NCI-H2196 (cell line): ENCODE results near the gene CGB7.
"Not testable (repeated sequence)": the region's sequence is repeated elsewhere in the genome, so short reads cannot be mapped to it uniquely, and the experiment has no call there.

Experiments
- DNase-seq: peaks from one replicate; lab custom pipeline; 2025; ENCODE audit not compliant: unreplicated experiment; lab: John Stamatoyannopoulos, UW

Gene CGB7

DNA sequence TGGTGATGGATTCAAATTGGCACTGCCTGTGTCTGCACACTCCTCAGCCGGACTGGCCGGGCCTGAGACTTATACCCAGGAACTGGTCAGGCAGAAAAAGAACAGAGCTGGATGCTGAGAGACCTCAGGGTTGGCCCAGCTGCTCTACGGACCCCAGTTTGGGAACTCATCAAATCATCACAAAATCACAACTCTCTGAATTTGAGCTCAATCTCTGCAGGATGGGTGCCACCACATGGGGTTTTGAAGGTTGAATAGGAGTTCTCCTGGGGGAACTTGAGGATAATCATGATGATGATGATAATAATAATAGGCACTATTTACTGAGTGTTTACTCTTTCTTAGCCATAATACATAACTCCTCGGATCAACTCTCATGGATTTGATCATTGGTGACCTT, 14.9 kb downstream of the CGB7 start:
- not testable (repeated sequence) for DNase-seq

- DNase-seq = no peak
Measured at GRCh38 chr19:49042177-49042576, 15.4 kb downstream of the CGB7 start.

DNA sequence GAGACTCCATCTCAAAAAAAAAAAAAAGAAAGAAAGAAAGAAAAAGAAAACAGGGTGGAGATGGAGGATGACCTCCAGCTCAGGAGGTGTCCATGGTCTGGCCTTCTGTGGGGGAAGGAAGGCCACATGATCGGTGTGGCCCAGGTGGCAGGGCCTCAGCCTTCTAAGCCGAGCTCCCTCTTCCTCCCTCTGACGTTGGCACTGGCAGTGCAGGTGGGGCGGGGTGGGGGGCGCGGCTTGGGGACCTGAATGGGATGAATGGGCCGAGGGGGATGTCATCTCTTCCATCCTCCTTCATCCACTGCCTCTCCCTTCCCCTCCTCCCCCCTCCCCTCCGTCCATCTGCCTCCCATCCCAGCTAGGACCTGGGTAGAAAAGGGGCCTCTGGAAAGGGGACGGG, 17.8 kb downstream of the CGB7 start:
- not testable (repeated sequence) for DNase-seq

- not testable (repeated sequence) for DNase-seq
Measured at GRCh38 chr19:49038557-49039276, 18.8 kb downstream of the CGB7 start.

DNA sequence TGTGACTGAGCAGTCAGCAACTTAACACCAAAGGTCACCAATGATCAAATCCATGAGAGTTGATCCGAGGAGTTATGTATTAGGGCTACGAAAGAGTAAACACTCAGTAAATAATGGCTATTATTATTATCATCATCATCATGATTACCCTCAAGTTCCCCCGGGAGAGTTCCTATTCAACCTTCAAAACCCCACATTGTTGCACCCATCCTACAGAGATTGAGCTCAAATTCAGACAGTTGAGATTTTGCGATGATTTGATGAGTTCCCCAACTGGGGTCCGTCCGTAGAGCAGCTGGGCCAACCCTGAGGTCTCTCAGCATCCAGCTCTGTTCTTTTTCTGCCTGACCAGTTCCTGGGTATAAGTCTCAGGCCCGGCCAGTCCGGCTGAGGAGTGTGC, 19.4 kb downstream of the CGB7 start:
- not testable (repeated sequence) for DNase-seq

DNA sequence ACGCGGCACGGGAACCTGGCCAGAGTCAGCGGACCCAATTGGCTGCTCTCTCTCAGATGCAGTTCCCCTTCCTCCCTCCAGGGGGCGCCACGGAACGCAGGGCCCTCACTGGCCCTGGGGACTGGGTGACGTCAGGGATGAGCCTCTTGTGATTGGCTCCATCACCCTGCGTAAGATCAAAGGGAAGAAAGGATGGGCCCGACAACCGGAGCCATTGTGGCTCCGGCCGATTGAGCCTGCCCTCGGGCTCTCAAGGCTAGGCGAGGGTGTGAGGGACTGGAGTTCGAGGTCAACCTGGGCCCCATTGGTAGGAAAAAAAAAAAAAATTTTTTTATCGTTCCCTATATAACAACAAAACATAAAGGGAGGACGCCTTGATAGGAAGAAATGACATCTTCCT, 20.7 kb downstream of the CGB7 start, which contains the start of gene CGB1:
Gene CGB1 (minus strand): TSS at position 81 of the 400 bp plus-strand sequence. CDS start 184 bp downstream, outside the sequence.
- DNase-seq = peak; percentile 18

- DNase-seq = peak; percentile 3
Measured at GRCh38 chr19:49031642-49032301, 25.8 kb downstream of the CGB7 start, which contains the start of gene CGB2. CGB2 (plus strand) TSS chr19:49031890; CDS start chr19:49032096, 206 bp downstream.

DNA sequence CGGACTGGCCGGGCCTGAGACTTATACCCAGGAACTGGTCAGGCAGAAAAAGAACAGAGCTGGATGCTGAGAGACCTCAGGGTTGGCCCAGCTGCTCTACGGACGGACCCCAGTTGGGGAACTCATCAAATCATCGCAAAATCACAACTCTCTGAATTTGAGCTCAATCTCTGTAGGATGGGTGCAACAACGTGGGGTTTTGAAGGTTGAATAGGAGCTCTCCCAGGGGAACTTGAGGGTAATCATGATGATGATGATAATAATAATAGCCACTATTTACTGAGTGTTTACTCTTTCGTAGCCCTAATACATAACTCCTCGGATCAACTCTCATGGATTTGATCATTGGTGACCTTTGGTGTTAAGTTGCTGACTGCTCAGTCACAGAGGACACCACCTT, 27.2 kb downstream of the CGB7 start:
- DNase-seq = not testable (repeated sequence)

- DNase-seq = not testable (repeated sequence)
Measured at GRCh38 chr19:49029749-49030148, 27.8 kb downstream of the CGB7 start.

- not testable (repeated sequence) for DNase-seq
Measured at GRCh38 chr19:49028686-49029085, 28.9 kb downstream of the CGB7 start.

GRCh38 chr19:49025599-49025998, 31.9 kb downstream of the CGB7 start:
- not testable (repeated sequence) for DNase-seq

DNA sequence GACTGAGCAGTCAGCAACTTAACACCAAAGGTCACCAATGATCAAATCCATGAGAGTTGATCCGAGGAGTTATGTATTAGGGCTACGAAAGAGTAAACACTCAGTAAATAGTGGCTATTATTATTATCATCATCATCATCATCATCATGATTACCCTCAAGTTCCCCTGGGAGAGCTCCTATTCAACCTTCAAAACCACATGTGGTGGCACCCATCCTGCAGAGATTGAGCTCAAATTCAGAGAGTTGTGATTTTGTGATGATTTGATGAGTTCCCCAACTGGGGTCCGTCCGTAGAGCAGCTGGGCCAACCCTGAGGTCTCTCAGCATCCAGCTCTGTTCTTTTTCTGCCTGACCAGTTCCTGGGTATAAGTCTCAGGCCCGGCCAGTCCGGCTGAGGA, 32.5 kb downstream of the CGB7 start:
- not testable (repeated sequence) for DNase-seq

- not testable (repeated sequence) for DNase-seq
Measured at GRCh38 chr19:49024233-49024632, 33.3 kb downstream of the CGB7 start, which contains the start of gene CGB3. CGB3 (minus strand) TSS chr19:49024333; CDS start chr19:49023971, 362 bp downstream.

DNA sequence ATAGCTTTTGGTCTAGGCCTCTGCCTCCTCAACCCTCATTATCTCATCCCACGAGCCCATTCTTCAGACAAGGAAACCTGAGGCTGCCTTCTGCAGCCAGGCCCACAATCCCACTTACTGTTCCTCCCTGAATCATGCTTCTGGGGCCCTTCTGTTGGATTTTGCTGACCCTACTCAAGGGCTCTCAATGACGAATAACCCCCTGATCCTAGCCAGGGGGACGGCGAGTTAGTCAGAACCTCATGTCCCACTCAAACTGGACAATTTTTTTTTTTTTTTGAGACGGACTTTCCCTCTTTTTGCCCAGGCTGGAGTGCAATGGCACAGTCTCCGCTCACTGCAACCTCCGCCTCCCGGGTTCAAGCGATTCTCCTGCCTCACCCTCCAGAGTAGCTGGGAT, 35.4 kb downstream of the CGB7 start:
- DNase-seq = no peak

DNA sequence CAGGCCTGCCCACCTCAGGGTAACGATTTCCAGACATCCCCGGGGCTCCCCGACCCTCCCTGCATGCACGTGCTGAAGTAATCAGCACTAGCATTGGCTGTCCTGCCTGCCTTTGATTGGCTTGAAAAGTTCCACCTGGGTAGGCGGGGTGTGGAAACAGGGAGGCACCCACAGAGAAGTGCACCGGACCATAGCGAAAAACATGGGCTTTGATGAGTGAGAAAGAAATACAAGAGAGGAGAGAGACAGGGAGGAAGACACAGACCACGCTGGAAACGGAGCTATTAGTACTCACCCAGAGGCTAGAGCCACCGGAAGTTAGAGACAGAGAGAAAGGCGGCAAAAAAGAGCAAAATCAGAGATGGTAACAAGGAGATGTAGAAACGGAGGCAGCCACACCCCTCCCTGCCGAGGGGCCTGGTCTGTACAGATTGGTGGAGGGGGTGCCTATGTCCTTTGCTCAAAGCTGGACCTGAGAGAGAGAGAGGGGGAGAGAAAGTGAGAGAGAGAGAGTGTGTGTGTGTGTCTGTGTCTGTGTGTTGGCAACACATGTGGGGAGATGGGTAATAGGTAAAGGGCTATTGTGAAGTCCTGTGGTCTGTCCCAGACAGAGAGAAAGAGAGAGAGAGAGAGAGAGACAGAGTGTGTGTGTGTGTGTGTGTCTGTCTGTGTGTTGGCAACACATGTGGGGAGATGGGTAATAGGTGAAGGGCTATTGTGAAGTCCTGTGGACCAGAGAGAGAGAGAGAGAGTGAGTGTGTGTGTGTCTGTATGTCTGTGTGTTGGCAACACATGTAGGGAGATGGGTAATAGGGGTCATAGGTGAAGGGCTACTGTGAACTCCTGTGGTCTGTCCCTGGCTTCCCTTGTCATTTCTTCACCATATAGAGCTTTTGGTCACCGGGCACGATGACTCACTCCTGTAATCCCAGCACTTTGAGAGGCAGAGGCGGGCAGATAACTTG, 36.3 kb downstream of the CGB7 start:
- DNase-seq = no peak

DNA sequence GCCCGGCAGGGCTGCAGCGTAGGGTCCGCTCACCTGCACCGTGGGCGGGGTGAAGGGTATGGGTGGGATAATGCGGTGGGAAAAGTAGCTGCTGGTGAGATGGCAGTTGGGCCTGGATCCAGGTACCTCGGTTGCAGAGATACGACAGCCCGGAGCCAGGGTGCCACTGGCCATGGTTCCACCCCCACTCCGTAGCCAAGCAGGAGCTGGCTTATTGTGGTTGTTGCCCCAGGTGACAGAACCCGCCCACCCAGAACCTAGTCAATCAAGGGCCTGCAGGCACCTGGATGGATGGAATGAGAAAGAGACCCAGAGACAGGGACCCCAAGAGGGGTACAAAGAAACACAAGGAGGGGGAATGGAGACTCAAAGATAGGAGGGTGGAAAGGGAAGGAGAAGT, 37.2 kb downstream of the CGB7 start:
- DNase-seq = no peak

DNA sequence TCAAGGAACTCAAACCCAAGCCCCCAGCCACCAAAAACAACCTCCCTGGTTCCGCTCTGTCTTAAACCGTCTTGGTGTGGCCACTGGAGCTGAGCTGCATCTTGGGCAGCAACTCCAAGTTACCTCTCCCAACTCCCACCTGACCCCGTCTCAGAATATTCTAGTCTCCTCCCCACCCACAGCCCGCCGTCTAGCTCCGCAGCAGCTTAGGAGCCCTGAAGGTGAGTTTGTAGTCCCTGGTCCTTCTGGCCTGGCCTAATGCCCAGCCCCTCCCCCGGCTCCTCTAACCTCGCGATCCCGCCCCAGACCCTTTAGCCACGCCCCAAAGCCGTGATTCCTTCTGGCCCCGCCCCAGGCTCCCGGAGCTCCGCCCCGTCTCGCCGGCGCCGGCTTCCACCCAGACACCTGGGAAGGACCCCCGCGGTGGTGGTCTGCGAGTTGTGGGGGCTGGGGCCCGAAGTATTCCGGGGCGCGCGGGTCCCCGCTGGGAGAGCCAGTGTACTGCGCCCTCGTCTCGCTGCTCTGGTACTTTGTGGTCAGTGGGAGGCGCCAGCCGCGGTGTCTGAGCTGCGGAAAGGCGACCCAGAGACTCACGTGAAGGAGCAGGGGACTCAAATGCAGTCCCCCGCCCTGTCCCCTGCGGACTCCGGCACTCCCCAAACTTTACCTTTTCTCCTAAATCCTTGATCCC, 38.2 kb downstream of the CGB7 start:
- DNase-seq = peak; percentile 82

DNA sequence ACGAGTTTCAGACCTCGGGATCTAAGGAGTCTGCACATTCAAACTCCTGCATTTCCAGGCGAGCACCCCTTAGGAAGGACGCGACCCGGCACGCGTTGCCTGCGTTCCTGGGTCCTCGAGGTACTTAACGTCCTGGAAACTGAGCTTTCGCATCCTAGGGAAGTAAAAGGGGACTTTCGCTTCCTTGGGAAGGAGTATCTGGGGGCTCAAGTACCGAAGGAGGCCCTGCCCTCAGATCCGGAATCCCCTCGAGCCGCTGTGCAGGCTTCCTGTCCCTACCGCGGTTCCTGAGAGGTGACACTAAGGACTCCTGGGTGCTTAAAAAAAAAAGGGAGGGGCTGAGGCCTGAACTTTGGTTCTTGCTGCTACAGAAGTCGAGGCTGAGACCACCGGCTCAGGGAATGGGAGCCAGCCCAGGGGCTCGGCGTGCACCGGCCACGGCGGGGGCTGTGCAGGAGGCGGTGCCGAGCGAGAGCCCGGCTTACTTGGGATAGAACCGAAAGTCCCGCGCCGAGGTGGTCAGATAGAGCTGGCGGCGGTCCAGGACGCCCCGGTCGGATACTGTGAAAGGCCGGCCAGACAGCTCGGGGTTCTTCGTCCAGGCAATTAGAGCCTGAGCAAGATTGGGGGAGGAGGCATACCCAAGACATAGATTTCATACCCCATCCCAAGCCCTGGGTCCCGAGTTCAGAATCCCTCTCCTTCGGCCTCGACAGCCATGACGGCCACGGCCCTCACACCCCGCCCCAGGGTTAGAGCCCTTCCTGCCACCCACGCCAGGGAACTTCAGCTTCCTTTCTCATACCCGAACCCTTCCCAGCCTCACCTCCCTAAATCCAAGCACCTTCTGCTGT, 38.9 kb downstream of the CGB7 start:
- not testable (repeated sequence) for DNase-seq

DNA sequence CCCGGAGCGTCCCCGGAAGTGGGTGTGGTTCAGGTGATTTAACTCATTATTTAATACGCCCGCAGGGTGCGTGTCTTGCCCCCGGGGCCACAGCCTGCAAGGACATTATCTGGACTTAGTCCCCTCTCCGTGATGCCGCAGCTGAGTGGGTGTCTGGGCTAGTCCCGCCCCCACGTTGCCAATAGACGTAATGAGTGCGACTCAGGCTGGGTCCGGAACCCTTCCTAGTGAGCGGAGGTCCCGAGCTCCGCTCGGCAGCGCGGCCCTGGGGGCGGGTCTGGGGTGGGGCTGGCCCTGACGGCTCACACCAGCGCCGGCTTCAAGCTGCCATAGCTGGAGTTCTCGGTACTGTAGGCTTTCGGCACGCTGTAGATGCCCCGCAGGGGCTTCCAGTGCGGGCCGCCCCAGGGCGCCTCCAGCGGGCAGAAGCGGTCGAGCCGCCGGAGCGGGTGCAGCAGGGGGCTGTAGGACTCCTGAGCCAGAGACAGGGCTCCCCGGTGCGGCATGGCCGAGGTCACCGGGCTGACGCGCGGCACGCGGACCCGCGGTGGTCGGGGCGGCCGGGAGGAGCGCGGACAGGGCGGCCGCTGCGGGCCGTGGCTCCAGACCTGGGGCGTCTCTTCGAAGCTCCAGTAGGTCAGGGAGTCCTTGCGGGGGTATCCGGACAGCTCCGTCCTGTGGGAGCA, 39.7 kb downstream of the CGB7 start:
- DNase-seq = peak; percentile 44
